GM11168 (cell line): ENCODE results near the gene SCOC.

ENCODE experiments used
- in situ Hi-C: fragments of 300-500 bp; cut with MboI; formaldehyde crosslinking; loops from one replicate; pipeline ENCODE4 v1.12.0; 2022; ENCODE audit warnings: low sequenced_read_pairs; ENCODE audit not compliant: unreplicated experiment

The SCOC gene

GRCh38 chr4:140373328-140374129 is at the start of gene SCOC:
TSS of gene SCOC (plus strand) at chr4:140373646. CDS start at chr4:140379171, 5,525 bp downstream.
- in situ Hi-C loops: loop anchor here (25.0 kb wide), 2 partner anchors 214 to 464 kb away; no protein-coding TSS in a partner anchor

DNA sequence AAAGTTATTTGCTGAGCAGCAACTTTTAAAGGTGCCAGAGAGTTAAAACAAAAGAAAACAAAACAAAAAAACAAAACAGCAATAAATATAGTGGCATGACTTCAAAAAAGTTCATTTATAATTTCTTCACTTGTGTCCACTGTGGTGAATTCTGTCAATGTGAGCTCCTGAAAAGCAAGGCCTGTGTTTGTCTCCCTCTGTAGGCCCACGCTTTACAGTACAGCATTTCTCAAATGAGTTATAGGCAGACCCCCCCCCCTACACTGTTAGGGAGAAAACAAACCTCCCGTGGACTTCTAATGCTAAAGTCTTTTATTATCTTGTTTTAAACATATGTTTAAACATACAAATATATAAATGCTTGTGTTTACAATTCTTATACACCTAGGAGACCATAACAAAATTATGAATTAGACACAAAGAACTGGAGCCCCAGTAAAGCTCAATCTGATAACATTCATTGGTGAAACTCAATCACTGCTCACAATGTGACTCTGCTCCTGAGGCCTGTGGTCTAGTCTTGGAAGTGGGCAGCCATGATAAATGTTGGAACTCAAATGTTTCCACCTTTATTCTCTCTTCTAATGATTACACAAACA is 47.0 kb upstream of the SCOC start:
- in situ Hi-C loops: no loop called here

DNA sequence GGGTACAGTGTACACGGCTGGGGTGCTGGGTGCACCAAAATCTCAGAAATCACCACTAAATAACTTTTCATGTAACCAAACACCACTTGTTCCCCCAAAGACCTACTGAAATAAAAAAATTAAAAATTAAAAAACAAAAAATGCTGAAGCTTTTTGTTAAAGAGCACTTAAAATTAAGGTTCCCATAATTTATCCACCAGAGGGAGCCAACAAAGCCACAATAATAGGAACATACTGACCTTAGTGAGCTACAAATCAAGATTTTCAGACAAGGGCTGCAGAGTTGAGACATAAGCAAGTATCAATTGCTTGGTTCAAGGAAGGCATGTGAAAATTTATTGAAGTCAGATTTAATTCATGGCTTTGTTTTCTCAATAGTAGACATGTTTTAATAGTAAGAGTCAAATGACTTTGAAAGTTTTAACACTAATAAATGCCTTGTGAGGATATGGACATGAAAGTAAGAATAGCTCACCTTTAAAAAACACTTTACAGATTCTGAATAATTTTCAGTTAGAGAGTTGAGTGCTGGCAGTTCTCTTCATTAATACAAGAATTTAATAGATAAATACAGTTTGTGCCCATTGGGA is 43.0 kb upstream of the SCOC start:
- in situ Hi-C loops: no loop called here

DNA sequence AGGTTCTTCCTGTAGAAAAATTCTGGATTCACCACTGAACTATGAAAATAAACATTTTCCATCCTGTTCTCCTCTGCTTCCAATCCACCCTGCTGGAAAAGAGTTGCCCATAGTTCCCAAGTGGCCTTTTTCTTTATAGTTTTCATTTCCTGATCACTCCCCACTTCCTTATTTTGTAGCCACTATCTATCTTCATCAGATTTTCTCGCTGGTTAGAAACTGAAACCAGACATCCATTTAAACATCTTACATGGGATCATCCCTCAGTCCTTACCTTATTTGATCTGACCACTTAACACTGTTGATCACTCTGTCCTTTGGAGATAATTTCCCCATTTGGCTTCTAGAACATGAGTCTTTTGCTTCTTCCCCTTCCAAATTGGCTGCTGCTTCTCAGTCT is 42.2 kb upstream of the SCOC start:
- in situ Hi-C loops: no loop called here

DNA sequence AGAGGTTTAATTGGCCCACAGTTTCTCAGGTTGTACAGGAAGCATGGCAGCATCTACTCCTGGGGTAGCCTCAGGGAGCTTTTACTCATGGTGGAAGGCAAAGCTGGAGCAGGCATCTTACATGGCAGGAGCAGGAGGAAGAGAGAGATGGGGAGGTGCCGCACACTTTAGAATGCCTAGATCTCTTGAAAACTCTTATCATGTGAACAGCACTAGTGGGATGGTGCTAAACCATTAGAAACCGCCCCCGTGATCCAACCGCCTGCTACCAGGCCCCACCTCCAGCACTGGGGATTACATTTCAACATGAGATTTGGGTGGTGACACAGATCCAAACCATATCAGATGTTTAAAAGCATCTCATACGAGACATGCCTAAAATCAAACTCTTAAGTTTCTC is 41.6 kb upstream of the SCOC start:
- in situ Hi-C loops: no loop called here

DNA sequence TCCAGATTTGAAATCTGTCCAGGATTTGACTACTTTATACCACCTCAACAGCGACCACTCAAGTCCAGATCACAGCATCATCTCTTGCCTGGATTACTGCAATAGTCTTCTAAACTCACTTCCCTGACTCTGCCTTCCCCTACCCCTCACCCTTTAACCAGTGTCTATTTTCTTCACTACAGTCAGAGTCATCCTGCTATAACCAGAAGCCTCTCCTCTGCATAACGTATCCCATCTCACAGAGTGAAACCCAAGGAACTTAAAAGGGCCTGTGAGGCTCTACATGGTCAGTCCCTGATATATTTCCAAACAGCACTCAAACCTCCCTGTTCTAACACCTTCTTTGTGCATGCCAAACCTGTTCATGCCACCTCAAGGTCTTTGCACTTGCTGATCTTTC is 40.7 kb upstream of the SCOC start:
- in situ Hi-C loops: no loop called here

GRCh38 chr4:140333523-140333922 is 39.9 kb upstream of the SCOC start:
- in situ Hi-C loops: no loop called here

- in situ Hi-C loops: no loop called here
These were observed 38.4 kb upstream of the SCOC start for GRCh38 chr4:140335076-140335475.

DNA sequence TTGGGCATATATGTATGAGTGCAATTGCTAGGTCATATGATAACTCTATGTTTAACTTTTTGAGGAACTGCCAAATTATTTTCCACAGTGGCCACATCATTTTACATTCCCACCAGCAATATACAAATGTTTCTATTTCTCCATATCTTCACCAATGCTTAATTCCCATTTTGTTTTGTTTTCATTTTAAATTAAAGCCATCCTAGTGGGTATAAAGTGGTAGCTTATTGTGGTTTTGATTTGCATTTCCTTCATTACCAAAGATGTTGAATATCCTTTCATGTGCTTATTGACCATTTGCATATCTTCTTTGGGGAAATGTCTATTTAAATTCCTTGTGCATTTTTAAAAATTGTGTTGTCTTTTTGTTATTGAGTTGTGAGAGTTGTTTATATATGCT is 36.7 kb upstream of the SCOC start:
- in situ Hi-C loops: no loop called here

DNA sequence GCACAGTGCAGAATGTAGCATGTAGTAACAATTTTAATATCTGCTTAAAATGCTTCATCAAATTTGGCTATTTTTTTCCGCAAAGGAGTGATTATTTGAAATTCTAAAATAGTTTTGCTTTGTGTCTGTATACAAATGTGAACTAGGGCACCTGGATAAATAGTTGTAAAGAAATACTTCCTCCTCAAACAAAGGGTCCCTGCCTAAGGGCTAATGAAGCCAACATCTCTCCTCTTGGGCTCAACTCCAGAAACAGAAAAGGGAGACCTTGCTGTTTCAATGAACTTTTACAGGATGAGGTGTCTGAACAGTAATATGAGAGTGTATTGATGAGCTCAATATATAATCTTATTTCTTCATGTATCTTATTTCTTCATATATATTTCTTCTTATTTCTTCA is 30.8 kb upstream of the SCOC start:
- in situ Hi-C loops: no loop called here

- in situ Hi-C loops: no loop called here
These were observed 30.1 kb upstream of the SCOC start for GRCh38 chr4:140343303-140343702.

- in situ Hi-C loops: no loop called here
These were observed 29.3 kb upstream of the SCOC start for GRCh38 chr4:140344101-140344500.

- in situ Hi-C loops: no loop called here
These were observed 28.8 kb upstream of the SCOC start for GRCh38 chr4:140344621-140345020.

DNA sequence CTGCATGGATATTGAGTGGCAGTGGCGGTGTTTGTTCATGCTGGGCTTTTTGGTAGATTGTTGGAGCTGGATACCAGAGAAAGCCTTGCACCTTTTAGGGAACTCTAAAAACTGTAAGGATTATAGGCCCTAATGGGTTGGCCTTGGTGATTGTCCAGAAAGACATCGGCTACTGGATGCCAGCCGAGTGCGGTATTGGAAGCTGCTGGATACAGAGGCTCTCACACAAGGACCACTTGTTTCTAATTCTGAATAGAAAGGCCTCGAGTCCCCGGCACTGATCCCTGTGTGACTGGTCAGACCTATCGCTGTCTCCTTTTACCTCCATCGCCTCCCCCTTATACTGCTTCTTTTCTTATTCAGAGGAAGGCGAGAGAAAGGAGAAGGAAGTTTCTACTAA is 27.3 kb upstream of the SCOC start:
- in situ Hi-C loops: no loop called here

- in situ Hi-C loops: loop anchor here (25.0 kb wide), 2 partner anchors 237 to 487 kb away; no protein-coding TSS in a partner anchor
These were observed 23.6 kb upstream of the SCOC start for GRCh38 chr4:140349816-140350215.

- in situ Hi-C loops: loop anchor here (25.0 kb wide), 2 partner anchors 236 to 486 kb away; no protein-coding TSS in a partner anchor
These were observed 22.1 kb upstream of the SCOC start for GRCh38 chr4:140351093-140352075.

GRCh38 chr4:140353786-140354185 is 19.7 kb upstream of the SCOC start:
- in situ Hi-C loops: loop anchor here (25.0 kb wide), 2 partner anchors 234 to 484 kb away; no protein-coding TSS in a partner anchor

- in situ Hi-C loops: loop anchor here (25.0 kb wide), 2 partner anchors 232 to 482 kb away; no protein-coding TSS in a partner anchor
These were observed 18.2 kb upstream of the SCOC start for GRCh38 chr4:140355288-140355687.

DNA sequence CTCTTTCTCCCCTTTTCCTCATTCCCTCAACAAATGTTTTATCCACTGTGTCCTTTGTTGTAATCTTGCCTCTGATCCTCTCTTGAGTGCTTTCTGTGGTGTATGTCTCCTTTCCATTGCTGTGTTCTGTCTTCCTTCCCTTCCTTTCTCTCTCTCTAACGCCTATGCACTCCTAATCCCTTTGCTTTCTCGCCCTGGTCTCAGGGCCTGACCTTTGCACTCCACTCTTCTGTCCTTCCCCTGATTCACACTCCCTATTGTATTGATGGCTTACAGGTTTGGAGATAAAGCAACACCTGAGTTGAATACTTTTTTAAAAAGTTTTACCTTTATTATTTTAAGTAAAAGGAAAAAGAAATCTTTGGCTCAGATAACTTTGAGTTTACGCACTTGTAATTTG is 15.6 kb upstream of the SCOC start:
- in situ Hi-C loops: loop anchor here (25.0 kb wide), 2 partner anchors 229 to 479 kb away; no protein-coding TSS in a partner anchor

DNA sequence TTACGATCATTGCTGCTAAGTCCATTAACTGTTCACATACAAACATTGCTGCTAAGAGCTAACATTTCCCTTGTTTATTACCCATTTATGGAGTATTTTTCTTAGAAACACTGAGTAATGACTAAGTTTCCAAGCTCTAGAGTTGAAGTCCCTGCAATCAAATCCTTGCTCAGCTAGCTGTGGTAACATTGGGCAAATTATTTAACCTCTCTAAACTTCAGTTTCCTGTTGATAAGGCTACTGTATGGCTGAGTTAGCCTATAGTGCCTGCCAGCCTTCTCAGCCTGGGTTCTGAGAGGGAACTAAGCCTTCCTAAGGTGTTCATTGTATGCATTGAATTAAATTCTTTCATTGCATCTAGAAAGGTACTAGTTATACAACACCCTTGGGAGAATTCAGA is 15.2 kb upstream of the SCOC start:
- in situ Hi-C loops: loop anchor here (25.0 kb wide), 2 partner anchors 229 to 479 kb away; no protein-coding TSS in a partner anchor
